ENCODE data around the gene SPINT1.

- no peak for TF ChIP-seq CTCF (IDR thresholded peaks at IDR 0.05; ENCODE audit: borderline replicate concordance, extremely low read depth, low read length, poor library complexity, severe bottlenecking)
- TF ChIP-seq EZH2 (IDR thresholded peaks at IDR 0.05; ENCODE audit: borderline replicate concordance, low read depth, low read length, severe bottlenecking) = no peak
Measured at GRCh38 chr15:40850576-40851112, 6.8 kb downstream of the SPINT1 start.

Measured in DND-41 (cell line).